DOHH2 (cell line): Measurements from ENCODE around the gene MOB1B.

Experiments
- H3F3A ChIP-seq: fragments of 200-600 bp; sonication (generic), shearing (Covaris generic); 2 replicates; pipeline ENCODE4 v1.6.0; 2016; ENCODE audit warnings: antibody characterized with exemption, mild to moderate bottlenecking; ENCODE audit not compliant: control insufficient read depth, insufficient read depth
- H3K27ac ChIP-seq: fragments of 200-600 bp; sonication (generic); 2 replicates; pipeline ENCODE4 v1.5.1; 2014; ENCODE audit warnings: low read depth, mild to moderate bottlenecking, low read length, moderate library complexity
- H3K27me3 ChIP-seq: fragments of 200-600 bp; sonication (generic); 2 replicates; pipeline ENCODE4 v1.6.1; 2014; ENCODE audit warnings: mild to moderate bottlenecking, low read length, mixed read lengths; ENCODE audit not compliant: control insufficient read depth
- H3K36me3 ChIP-seq: fragments of 200-600 bp; sonication (generic); 2 replicates; pipeline ENCODE4 v1.6.1; 2014; ENCODE audit warnings: mild to moderate bottlenecking, low read length, moderate library complexity, mixed read lengths; ENCODE audit not compliant: control insufficient read depth
- H3K4me1 ChIP-seq: fragments of 200-600 bp; sonication (generic); 2 replicates; pipeline ENCODE4 v1.6.1; 2014; ENCODE audit warnings: mild to moderate bottlenecking, low read length, mixed read lengths; ENCODE audit not compliant: control insufficient read depth
- H3K4me2 ChIP-seq: fragments of 200-600 bp; sonication (generic); 2 replicates; pipeline ENCODE4 v1.6.0; 2014; ENCODE audit warnings: mild to moderate bottlenecking, low read length, moderate library complexity
- H3K4me3 ChIP-seq: fragments of 200-600 bp; sonication (generic); 2 replicates; pipeline ENCODE4 v1.5.1; 2014; ENCODE audit warnings: mild to moderate bottlenecking, low read length, mixed read lengths
- H3K79me2 ChIP-seq: fragments of 200-600 bp; sonication (generic); 2 replicates; pipeline ENCODE4 v1.6.1; 2014; ENCODE audit warnings: mild to moderate bottlenecking, low read length, mixed read lengths; ENCODE audit not compliant: control insufficient read depth
- H3K9me2 ChIP-seq: fragments of 200-600 bp; sonication (generic); replicated peaks from 2 replicates; pipeline ENCODE4 v1.6.1; 2014; ENCODE audit warnings: mild to moderate bottlenecking, low read length, mixed read lengths; ENCODE audit not compliant: control insufficient read depth
- H3K9me3 ChIP-seq: fragments of 200-600 bp; sonication (generic); 2 replicates; pipeline ENCODE4 v1.6.1; 2014; ENCODE audit warnings: antibody characterized with exemption, low read length, mixed read lengths; ENCODE audit not compliant: control insufficient read depth, insufficient read depth
- H4K20me1 ChIP-seq: fragments of 200-600 bp; sonication (generic); 2 replicates; pipeline ENCODE4 v1.6.0; 2014; ENCODE audit warnings: low read depth, mild to moderate bottlenecking, antibody characterized with exemption, low read length, moderate library complexity; ENCODE audit not compliant: control insufficient read depth, insufficient read depth
- EZH2phosphoT487 ChIP-seq: fragments of 200-600 bp; sonication (generic); IDR thresholded peaks from 2 replicates; pipeline ENCODE4 v1.6.1; 2017; ENCODE audit warnings: borderline replicate concordance, mild to moderate bottlenecking, antibody characterized with exemption, low read length, moderate library complexity, mixed read lengths
- TF ChIP-seq, protein P1 (sequence below): fragments of 200-600 bp; sonication (generic); IDR thresholded peaks from one replicate; pipeline ENCODE4 v1.5.1; 2014; ENCODE audit warnings: antibody characterized with exemption, mild to moderate bottlenecking, low read depth, low read length; ENCODE audit not compliant: poor library complexity, severe bottlenecking

Gene MOB1B

DNA sequence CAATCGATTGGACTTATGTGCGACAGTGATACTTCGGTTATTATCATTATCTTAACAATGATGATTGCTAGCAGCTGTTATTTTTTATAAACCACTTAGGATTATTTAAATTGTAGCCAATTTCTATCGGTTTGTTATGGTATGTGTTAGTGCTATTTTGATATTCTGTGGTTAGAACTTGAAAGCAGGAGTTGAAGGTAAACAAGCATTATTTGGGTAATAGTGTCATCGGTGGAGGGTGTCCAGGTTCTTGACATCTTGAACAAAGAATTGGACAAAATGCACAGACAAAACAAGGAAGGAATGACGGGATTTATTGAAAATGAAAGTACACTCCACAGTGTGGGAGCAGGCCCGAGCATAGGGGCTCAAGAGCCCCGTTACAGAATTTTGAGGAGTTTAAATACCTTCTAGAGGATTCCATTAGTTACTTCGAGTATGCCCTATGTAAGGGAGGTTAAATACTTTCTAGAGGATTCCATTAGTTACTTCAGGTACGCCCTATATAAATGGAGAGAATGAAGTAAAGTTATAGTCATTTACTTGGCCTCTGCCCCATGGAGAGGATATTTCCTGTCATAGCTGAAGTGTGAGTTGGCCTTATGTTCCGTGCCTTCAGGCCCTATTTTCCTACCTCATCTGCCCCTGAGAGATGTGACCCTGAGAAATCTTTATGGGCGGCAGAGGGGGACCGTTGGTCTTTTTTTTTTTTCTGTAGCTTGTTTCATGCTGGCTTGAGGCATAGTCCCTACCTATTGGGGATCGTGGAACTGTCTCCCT lies 13.1 kb downstream of the MOB1B start:
- Histone ChIP-seq H3K9me2 (no peaks in the 10 kb centered on the region), H3K4me3 (no peak overlapping the region), H3K4me2 (peak overlapping the region; percentile 32; the same call in 1 of the 2 replicates), H3K4me1 (peaks cover 35% of the 10 kb centered on the region), H3K27ac (no peak overlapping the region), H3F3A (peaks cover 5% of the 10 kb centered on the region; the same call in 1 of the 2 replicates), H4K20me1 (no peaks in the 10 kb centered on the region), H3K79me2 (peaks cover 86% of the 10 kb centered on the region), H3K27me3 (no peaks in the 10 kb centered on the region), H3K36me3 (peaks cover 45% of the 10 kb centered on the region), H3K9me3 (peaks cover 10% of the 10 kb centered on the region)
- TF ChIP-seq, protein P1, sequence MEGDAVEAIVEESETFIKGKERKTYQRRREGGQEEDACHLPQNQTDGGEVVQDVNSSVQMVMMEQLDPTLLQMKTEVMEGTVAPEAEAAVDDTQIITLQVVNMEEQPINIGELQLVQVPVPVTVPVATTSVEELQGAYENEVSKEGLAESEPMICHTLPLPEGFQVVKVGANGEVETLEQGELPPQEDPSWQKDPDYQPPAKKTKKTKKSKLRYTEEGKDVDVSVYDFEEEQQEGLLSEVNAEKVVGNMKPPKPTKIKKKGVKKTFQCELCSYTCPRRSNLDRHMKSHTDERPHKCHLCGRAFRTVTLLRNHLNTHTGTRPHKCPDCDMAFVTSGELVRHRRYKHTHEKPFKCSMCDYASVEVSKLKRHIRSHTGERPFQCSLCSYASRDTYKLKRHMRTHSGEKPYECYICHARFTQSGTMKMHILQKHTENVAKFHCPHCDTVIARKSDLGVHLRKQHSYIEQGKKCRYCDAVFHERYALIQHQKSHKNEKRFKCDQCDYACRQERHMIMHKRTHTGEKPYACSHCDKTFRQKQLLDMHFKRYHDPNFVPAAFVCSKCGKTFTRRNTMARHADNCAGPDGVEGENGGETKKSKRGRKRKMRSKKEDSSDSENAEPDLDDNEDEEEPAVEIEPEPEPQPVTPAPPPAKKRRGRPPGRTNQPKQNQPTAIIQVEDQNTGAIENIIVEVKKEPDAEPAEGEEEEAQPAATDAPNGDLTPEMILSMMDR, result no peak
- TF ChIP-seq EZH2phosphoT487, result no peak

- Histone ChIP-seq H3K36me3 (peaks cover 52% of the 10 kb centered on the region), H4K20me1 (no peaks in the 10 kb centered on the region), H3K79me2 (peaks cover 89% of the 10 kb centered on the region), H3K27ac (no peak overlapping the region), H3F3A (peaks cover 5% of the 10 kb centered on the region; the same call in 1 of the 2 replicates), H3K9me2 (no peaks in the 10 kb centered on the region), H3K4me2 (no peak overlapping the region), H3K9me3 (peaks cover 16% of the 10 kb centered on the region), H3K27me3 (no peaks in the 10 kb centered on the region), H3K4me1 (peaks cover 43% of the 10 kb centered on the region), H3K4me3 (no peak overlapping the region)
- TF ChIP-seq EZH2phosphoT487, result no peak
- TF ChIP-seq, protein P1, result no peak
Measured at GRCh38 chr4:70915874-70916559, 13.8 kb downstream of the MOB1B start.

- Histone ChIP-seq H3K36me3 (peaks cover 29% of the 10 kb centered on the region), H3K27ac (no peak overlapping the region), H3K4me3 (peak overlapping the region; percentile 41), H3K9me2 (no peaks in the 10 kb centered on the region), H3K4me2 (peak overlapping the region; percentile 65), H4K20me1 (no peaks in the 10 kb centered on the region), H3F3A (peaks cover 23% of the 10 kb centered on the region), H3K4me1 (peaks cover 69% of the 10 kb centered on the region), H3K79me2 (peaks cover 91% of the 10 kb centered on the region), H3K27me3 (no peaks in the 10 kb centered on the region), H3K9me3 (peaks cover 16% of the 10 kb centered on the region)
- TF ChIP-seq, protein P1, result no peak
- TF ChIP-seq EZH2phosphoT487, result no peak
Measured at GRCh38 chr4:70920592-70920991, 18.4 kb downstream of the MOB1B start.
